Measurements from ENCODE around the gene OR51B4. TPM values are rescaled to one million over a fixed set of nuclear protein-coding genes. Genes with fewer than 3 reads are reported as not detected.

OR51B4 gene
- total RNA-seq, 1 experiment from 2014 or later, result not detected

GRCh38 chr11:5348551-5349194, 46.9 kb upstream of the OR51B4 start:
- H3K79me2 ChIP-seq (ENCODE audit: insufficient read depth, low read length), result no peaks in the 10 kb centered on the region
- H2BK15ac ChIP-seq (ENCODE audit: low read depth, low read length), result no peak overlapping the region
- H3K27ac ChIP-seq (ENCODE audit: insufficient read length, low read depth, low read length), result no peak overlapping the region
- H2AFZ ChIP-seq (ENCODE audit: low read length), result no peak overlapping the region
- no peaks in the 10 kb centered on the region for H3K36me3 Mint-ChIP-seq (ENCODE audit: insufficient read depth in 1 of 3, low read depth in 3 of 3)
- peaks cover 15 to 17% of the 10 kb centered on the region in 2 experiments for H3K4me1 Mint-ChIP-seq
- no peaks in the 10 kb centered on the region for H3K9me3 ChIP-seq (ENCODE audit: control insufficient read depth, low read depth, low read length)
- no peak overlapping the region for H4K8ac ChIP-seq (replicated peaks; ENCODE audit: insufficient read length, low read depth, low read length)
- DNase-seq, result no peak
- peaks cover 7% of the 10 kb centered on the region; the same call in 1 of the 2 replicates for H3K4me1 ChIP-seq (ENCODE audit: insufficient read depth, low read length)
- no peaks in the 10 kb centered on the region for H3K23me2 ChIP-seq (ENCODE audit: insufficient read length, low read depth, low read length, poor library complexity, severe bottlenecking)
- H3K4me2 ChIP-seq (ENCODE audit: insufficient read depth, insufficient read length, low read length), result peak overlapping the region; percentile 4
- no peaks in the 10 kb centered on the region for H4K20me1 ChIP-seq (ENCODE audit: control insufficient read depth, insufficient read depth, insufficient read length)
- no peak overlapping the region for H3K56ac ChIP-seq (ENCODE audit: insufficient read length, low read depth, low read length)
- H3K23ac ChIP-seq (ENCODE audit: insufficient read length, low read depth, low read length), result no peak overlapping the region
- H3K27me3 Mint-ChIP-seq (ENCODE audit: low read depth), result no peaks in the 10 kb centered on the region
- H4K5ac ChIP-seq (ENCODE audit: insufficient read length, low read depth, low read length), result no peak overlapping the region
- no peaks in the 10 kb centered on the region for H3K79me1 ChIP-seq (ENCODE audit: insufficient read depth, low read depth, low read length, poor library complexity, severe bottlenecking)
- H2BK5ac ChIP-seq (ENCODE audit: insufficient read length, low read length), result no peak overlapping the region
- H2BK12ac ChIP-seq (ENCODE audit: insufficient read length, low read depth, low read length), result no peak overlapping the region
- no peak overlapping the region for H4K91ac ChIP-seq (ENCODE audit: insufficient read length, low read depth, low read length)
- H3K18ac ChIP-seq (ENCODE audit: insufficient read length, low read depth, low read length), result no peak overlapping the region
- no peaks in the 10 kb centered on the region for H3K9me3 Mint-ChIP-seq
- H3K14ac ChIP-seq (ENCODE audit: insufficient read depth, low read length), result no peak overlapping the region
- H2BK20ac ChIP-seq (ENCODE audit: low read depth, low read length, poor library complexity, severe bottlenecking), result no peak overlapping the region
- H3K4me3 Mint-ChIP-seq, result no peak overlapping the region
- H2BK120ac ChIP-seq (ENCODE audit: low read depth, low read length, poor library complexity, severe bottlenecking), result no peak overlapping the region
- no peak overlapping the region for H3K27ac Mint-ChIP-seq
- H3T11ph ChIP-seq (ENCODE audit: low read length), result no peak overlapping the region
- TF ChIP-seq, protein P1, sequence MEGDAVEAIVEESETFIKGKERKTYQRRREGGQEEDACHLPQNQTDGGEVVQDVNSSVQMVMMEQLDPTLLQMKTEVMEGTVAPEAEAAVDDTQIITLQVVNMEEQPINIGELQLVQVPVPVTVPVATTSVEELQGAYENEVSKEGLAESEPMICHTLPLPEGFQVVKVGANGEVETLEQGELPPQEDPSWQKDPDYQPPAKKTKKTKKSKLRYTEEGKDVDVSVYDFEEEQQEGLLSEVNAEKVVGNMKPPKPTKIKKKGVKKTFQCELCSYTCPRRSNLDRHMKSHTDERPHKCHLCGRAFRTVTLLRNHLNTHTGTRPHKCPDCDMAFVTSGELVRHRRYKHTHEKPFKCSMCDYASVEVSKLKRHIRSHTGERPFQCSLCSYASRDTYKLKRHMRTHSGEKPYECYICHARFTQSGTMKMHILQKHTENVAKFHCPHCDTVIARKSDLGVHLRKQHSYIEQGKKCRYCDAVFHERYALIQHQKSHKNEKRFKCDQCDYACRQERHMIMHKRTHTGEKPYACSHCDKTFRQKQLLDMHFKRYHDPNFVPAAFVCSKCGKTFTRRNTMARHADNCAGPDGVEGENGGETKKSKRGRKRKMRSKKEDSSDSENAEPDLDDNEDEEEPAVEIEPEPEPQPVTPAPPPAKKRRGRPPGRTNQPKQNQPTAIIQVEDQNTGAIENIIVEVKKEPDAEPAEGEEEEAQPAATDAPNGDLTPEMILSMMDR (conservative IDR thresholded peaks at IDR 0.05), result no peak
- no peak overlapping the region for H3K9ac ChIP-seq (ENCODE audit: extremely low read depth, insufficient read length, low read length)
- H2AK5ac ChIP-seq (ENCODE audit: insufficient read length, low read length), result no peak overlapping the region
- no peak overlapping the region for H3K4ac ChIP-seq (ENCODE audit: low read depth, low read length)
- WGBS (ENCODE audit: extremely low coverage, insufficient read length, low lambda C conversion rate), result no CpG with 5 or more reads among the region's 3 CpGs
- H3K27me3 ChIP-seq (ENCODE audit: insufficient read depth, low read length), result no peaks in the 10 kb centered on the region

All from H9 (cell line).